ENCODE results near the gene KAT6B.

KAT6B gene

DNA sequence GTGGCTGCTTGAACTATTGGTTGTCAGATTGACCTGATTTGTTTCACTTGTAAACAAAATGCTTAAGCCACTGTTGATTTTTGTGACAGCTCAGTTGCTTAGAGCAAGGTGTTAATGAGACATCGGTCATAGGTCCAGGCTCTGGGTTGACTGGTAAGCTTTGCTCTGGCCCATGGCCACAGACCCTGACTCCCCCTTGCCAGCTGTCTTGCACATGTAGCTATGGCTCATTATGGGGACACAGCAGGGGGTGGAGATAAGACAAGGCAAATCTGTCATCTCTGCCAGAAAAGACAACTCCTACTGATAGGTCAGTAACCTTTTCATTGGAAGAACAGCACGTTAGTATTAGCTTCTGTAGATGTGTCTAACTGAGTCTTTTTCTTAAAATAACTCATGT is 95.3 kb downstream of the KAT6B start (continued):
- TF ChIP-seq ZNF518A (tag by site-specific recombination; conservative IDR thresholded peaks at IDR 0.05; ENCODE audit: low read depth) (no peak), GLIS1 (tag by site-specific recombination; IDR thresholded peaks at IDR 0.05) (peak; percentile 61; the same call in 1 of the 2 replicates), ZNF629 (tag by site-specific recombination; IDR thresholded peaks at IDR 0.05) (peak; percentile 48; the same call in 1 of the 2 replicates), ZXDB (tag by site-specific recombination; IDR thresholded peaks at IDR 0.05) (peak; percentile 69), ZNF549 (tag by site-specific recombination; IDR thresholded peaks at IDR 0.05) (peak; percentile 70), ZNF623 (tag by site-specific recombination; IDR thresholded peaks at IDR 0.05) (no peak), ZNF426 (tag by site-specific recombination; IDR thresholded peaks at IDR 0.05) (no peak), ZNF140 (tag by site-specific recombination; IDR thresholded peaks at IDR 0.05) (no peak), ZBTB17 (tag by site-specific recombination; IDR thresholded peaks at IDR 0.05) (0 out of 2 replicates have a peak, but pooled peaks have one; percentile 35), TSHZ1 (tag by site-specific recombination; IDR thresholded peaks at IDR 0.05; ENCODE audit: borderline replicate concordance) (no peak), ZSCAN5A (tag by site-specific recombination; IDR thresholded peaks at IDR 0.05) (no peak), ZNF23 (tag by site-specific recombination; IDR thresholded peaks at IDR 0.05; ENCODE audit: borderline replicate concordance) (no peak), ZNF473 (tag by site-specific recombination; IDR thresholded peaks at IDR 0.05) (no peak), ZSCAN30 (tag by site-specific recombination; IDR thresholded peaks at IDR 0.05) (peak; percentile 60; the same call in 1 of the 2 replicates), ZNF837 (tag by site-specific recombination; IDR thresholded peaks at IDR 0.05) (no peak), ZNF404 (tag by site-specific recombination; IDR thresholded peaks at IDR 0.05) (no peak), SP7 (tag by site-specific recombination; IDR thresholded peaks at IDR 0.05) (peak; percentile 75; the same call in 1 of the 2 replicates), ZNF394 (tag by site-specific recombination; IDR thresholded peaks at IDR 0.05; ENCODE audit: borderline replicate concordance) (0 out of 2 replicates have a peak, but pooled peaks have one; percentile 18), ZNF791 (tag by site-specific recombination; IDR thresholded peaks at IDR 0.05) (no peak), MZF1 (tag by site-specific recombination; IDR thresholded peaks at IDR 0.05; ENCODE audit: borderline replicate concordance) (no peak), ZSCAN4 (tag by site-specific recombination; IDR thresholded peaks at IDR 0.05) (no peak), ZEB2 (tag by site-specific recombination; IDR thresholded peaks at IDR 0.05) (peak; percentile 77), ZNF121 (tag by site-specific recombination; IDR thresholded peaks at IDR 0.05) (0 out of 2 replicates have a peak, but pooled peaks have one; percentile 28), ZNF24 (tag by site-specific recombination; IDR thresholded peaks at IDR 0.05) (no peak), OVOL3 (tag by site-specific recombination; IDR thresholded peaks at IDR 0.05) (no peak), ZNF335 (tag by site-specific recombination; conservative IDR thresholded peaks at IDR 0.05) (no peak), ZNF266 (tag by site-specific recombination; IDR thresholded peaks at IDR 0.05; ENCODE audit: low read depth) (no peak), ZNF596 (tag by site-specific recombination; IDR thresholded peaks at IDR 0.05) (peak; percentile 61; the same call in 1 of the 2 replicates)

Measured in HEK293 (cell line).